Endothelial cell of umbilical vein (primary cell): ENCODE results near the gene PACS1. TPM values are rescaled to one million over a fixed set of nuclear protein-coding genes. Genes with fewer than 3 reads are reported as not detected.

ENCODE experiments used
- BruUV-seq: library from RNA; stranded (reverse); fragments of 400-500 nt; replicated peaks from 2 replicates; lab custom pipeline; 2021; lab: Mats Ljungman, UMichigan
- CTCF ChIA-PET: fragments of 300-600, 350-600 bp; sonication (Branson Sonifier 250); formaldehyde crosslinking; loops from one replicate; lab custom pipeline; 2021; ENCODE audit warnings: antibody characterized with exemption, inconsistent platforms; lab: Charles Lee
- POLR2A ChIA-PET: fragments of 300-600, 350-600 bp; sonication (Branson Sonifier 250); formaldehyde crosslinking; loops from one replicate; lab custom pipeline; 2021; ENCODE audit warnings: antibody characterized with exemption, inconsistent platforms; lab: Charles Lee
- DNase-seq: peaks from one replicate; pipeline ENCODE4 v3.0.0-alpha.2; 2011; ENCODE audit warnings: low read depth, low spot score
- FAIRE-seq: peaks from 2 replicates; lab custom pipeline; 2011; peaks lifted over from hg19 to GRCh38; lab: Jason Lieb, UNC
- H2AFZ ChIP-seq: 2 replicates; pipeline ENCODE4 v1.6.0; 2012; ENCODE audit warnings: low read depth, low read length, control low read depth, inconsistent platforms
- H3K27ac ChIP-seq: 2 replicates; pipeline ENCODE4 v1.5.1; 2011; ENCODE audit warnings: low read depth, mild to moderate bottlenecking, control low read depth, low read length, moderate library complexity; ENCODE audit not compliant: insufficient read depth
- H3K27me3 ChIP-seq, 2 experiments: 2 replicates each; pipeline versions ENCODE4 v1.6.0 to v1.6.1; 2011; ENCODE audit warnings: low read length in 2 of 2, mixed read lengths in 1 of 2; ENCODE audit not compliant: control insufficient read depth in 2 of 2, insufficient read depth in 2 of 2
- H3K36me3 ChIP-seq, 2 experiments: 2 replicates in 1 of 2; 3 replicates in 1 of 2; pipeline ENCODE4 v1.5.1; 2011; ENCODE audit warnings: low read length in 2 of 2, mild to moderate bottlenecking in 1 of 2, moderate library complexity in 1 of 2; ENCODE audit not compliant: control insufficient read depth in 2 of 2, insufficient read depth in 2 of 2; ENCODE audit errors: extremely low read depth in 1 of 2
- H3K4me1 ChIP-seq: 3 replicates; pipeline ENCODE4 v1.5.1; 2011; ENCODE audit warnings: mild to moderate bottlenecking, low read length; ENCODE audit not compliant: control insufficient read depth, insufficient read depth; ENCODE audit errors: extremely low read depth
- H3K4me2 ChIP-seq: 2 replicates; pipeline ENCODE4 v1.6.1; 2011; ENCODE audit warnings: low read length, control low read depth, mixed read lengths; ENCODE audit not compliant: insufficient read depth
- H3K4me3 ChIP-seq, 3 experiments: fragments of 200-600 bp in 1 of 3; sonication (generic), shearing (Covaris generic) in 1 of 3; replicated peaks in 1 of 3; 2 replicates each; pipeline ENCODE4 v1.5.1; 2011 to 2016; ENCODE audit warnings: control low read depth in 3 of 3, low read length in 3 of 3, mild to moderate bottlenecking in 2 of 3, inconsistent platforms in 1 of 3, low read depth in 1 of 3, moderate library complexity in 1 of 3; ENCODE audit not compliant: insufficient read depth in 1 of 3
- H3K79me2 ChIP-seq: 2 replicates; pipeline ENCODE4 v1.6.0; 2012; ENCODE audit warnings: low read length, inconsistent platforms; ENCODE audit not compliant: control insufficient read depth, insufficient read depth
- H3K9ac ChIP-seq: replicated peaks from 2 replicates; pipeline ENCODE3; 2011; ENCODE audit warnings: low read length, control low read depth; ENCODE audit not compliant: insufficient read depth; ENCODE audit errors: extremely low read depth
- H3K9me1 ChIP-seq: replicated peaks from 3 replicates; pipeline ENCODE4 v1.6.0; 2011; ENCODE audit warnings: mild to moderate bottlenecking, low read length; ENCODE audit not compliant: control insufficient read depth, insufficient read depth; ENCODE audit errors: extremely low read depth
- H3K9me3 ChIP-seq: replicated peaks from 2 replicates; pipeline ENCODE4 v1.5.1; 2012; ENCODE audit warnings: low read length, inconsistent platforms; ENCODE audit not compliant: control insufficient read depth, insufficient read depth
- H4K20me1 ChIP-seq: replicated peaks from 2 replicates; pipeline ENCODE3; 2011; ENCODE audit warnings: mild to moderate bottlenecking, low read length; ENCODE audit not compliant: control insufficient read depth, insufficient read depth; ENCODE audit errors: extremely low read depth
- CTCF ChIP-seq, 2 donors: IDR thresholded peaks; 1 replicate in 1 of 2; 2 replicates in 1 of 2; pipeline ENCODE4 v1.5.1; 2011; ENCODE audit warnings: low read length in 2 of 2, mild to moderate bottlenecking in 2 of 2, moderate library complexity in 2 of 2, control low read depth in 1 of 2, inconsistent platforms in 1 of 2, low read depth in 1 of 2; ENCODE audit not compliant: insufficient read depth in 1 of 2; ENCODE audit errors: extremely low read depth in 1 of 2
- EZH2 ChIP-seq: IDR thresholded peaks from 2 replicates; pipeline ENCODE4 v1.6.1; 2012; ENCODE audit warnings: borderline replicate concordance, low read depth, mild to moderate bottlenecking, moderate library complexity, low read length, inconsistent platforms; ENCODE audit not compliant: severe bottlenecking
- FOS ChIP-seq: IDR thresholded peaks from 2 replicates; pipeline ENCODE4 v1.6.1; 2011; ENCODE audit warnings: mild to moderate bottlenecking, low read length, moderate library complexity, borderline replicate concordance; ENCODE audit not compliant: insufficient read depth
- GATA2 ChIP-seq: IDR thresholded peaks from 2 replicates; pipeline ENCODE4 v1.7.0; 2011; ENCODE audit warnings: low read depth, mild to moderate bottlenecking, moderate library complexity, mixed read lengths, low read length; ENCODE audit not compliant: insufficient read length, insufficient read depth
- JUN ChIP-seq: IDR thresholded peaks from 2 replicates; pipeline ENCODE4 v1.6.1; 2011; ENCODE audit warnings: borderline replicate concordance, low read depth; ENCODE audit not compliant: insufficient read length, insufficient read depth
- MAX ChIP-seq: IDR thresholded peaks from 2 replicates; pipeline ENCODE4 v1.6.1; 2011; ENCODE audit not compliant: insufficient read depth, insufficient read length
- MYC ChIP-seq: IDR thresholded peaks from one replicate; pipeline ENCODE4 v1.6.1; 2011; ENCODE audit warnings: mild to moderate bottlenecking, low read depth, low read length
- POLR2A ChIP-seq: IDR thresholded peaks from 2 replicates; pipeline ENCODE4 v1.6.1; 2012; ENCODE audit warnings: low read depth, mild to moderate bottlenecking, control low read depth, low read length
- POLR2AphosphoS5 ChIP-seq: IDR thresholded peaks from 2 replicates; pipeline ENCODE4 v1.6.1; 2012; ENCODE audit warnings: low read depth, mild to moderate bottlenecking, control low read depth, low read length, moderate library complexity; ENCODE audit not compliant: insufficient read depth
- dilution Hi-C: fragments of 300-500 bp; cut with MboI; formaldehyde crosslinking; loops from one replicate; pipeline ENCODE4 v1.15.0; 2019; ENCODE audit warnings: low sequenced_read_pairs; ENCODE audit not compliant: extremely low pct_ligation_motif_present
- intact Hi-C: fragments of 100-400 bp; cut with micrococcal nuclease; formaldehyde crosslinking; loops from one replicate; pipeline ENCODE4 v1.10.0; 2022
- polyA plus RNA-seq, 4 experiments: library from polyadenylated mRNA; depleted of rRNA in 3 of 4; stranded (reverse) in 3 of 4; unstranded in 1 of 4; fragments of >200 nt; gene quantifications; 2 replicates each; pipeline versions ENCODE4 v1.2.1 to v1.2.3, GENCODE V29; 2011 to 2012; ENCODE audit warnings: missing spikeins in 1 of 4
- total RNA-seq: library from RNA; stranded (reverse); gene quantifications from 2 replicates; pipeline ENCODE4 v1.2.3, GENCODE V29; 2021

The PACS1 gene
- total and polyA plus RNA-seq, 2 donors (not counting 3 experiments of a cell fraction or from before 2014, with no cell fraction given), result 26.4 to 64.4 TPM

- TF ChIP-seq JUN, result no peak
- no peak for TF ChIP-seq POLR2AphosphoS5
- no peak for TF ChIP-seq FOS
- TF ChIP-seq EZH2, result no peak
- no peak for TF ChIP-seq CTCF (IDR thresholded peaks at IDR 0.05; ENCODE audit: extremely low read depth in 1 of 2, insufficient read depth in 1 of 2, low read depth in 1 of 2, low read length in 2 of 2)
- TF ChIP-seq GATA2, result no peak
- no peak for TF ChIP-seq POLR2A
- TF ChIP-seq MAX, result no peak
- TF ChIP-seq MYC, result no peak
- Histone ChIP-seq H3K4me2 (no peak overlapping the region), H3K9ac (no peak overlapping the region), H3K9me3 (no peaks in the 10 kb centered on the region), H3K79me2 (no peaks in the 10 kb centered on the region), H3K36me3 (no peaks in the 10 kb centered on the region), H4K20me1 (no peaks in the 10 kb centered on the region), H3K9me1 (no peaks in the 10 kb centered on the region), H3K27ac (no peak overlapping the region), H3K4me3 (no peak overlapping the region), H3K4me1 (no peaks in the 10 kb centered on the region), H3K27me3 (peaks cover 2 to 3% of the 10 kb centered on the region in 2 experiments), H2AFZ (no peak overlapping the region)
- ChIA-PET POLR2A (no interaction called here), CTCF (interaction anchor here (1.0 to 2.9 kb wide), 4 partner anchors 13 to 31 kb away, joined by 4 to 31 read pairs (median 13); partner anchors contain the start of gene CST6)
- no peak for FAIRE-seq
- intact Hi-C loops, result no loop called here
- DNase-seq, result no peak
- no TSS peak for BruUV-seq
- dilution Hi-C loops, result no loop called here
Measured at GRCh38 chr11:66042996-66043906, 26.8 kb upstream of the PACS1 start.
